Heart left ventricle (tissue), 16 donors: ENCODE results near the gene TRIM14. TPM values are rescaled to one million over a fixed set of nuclear protein-coding genes. Genes with fewer than 3 reads are reported as not detected.

Source experiments
- ATAC-seq, 4 donors: fragments of 200-7000 bp; cut with Tn5 transposase; one replicate each; pipeline ENCODE4 v1.9.1; 2020 to 2022; ENCODE audit warnings: moderate library complexity in 4 of 4, mild to moderate bottlenecking in 3 of 4, moderate number of reproducible peaks in 1 of 4
- DNase-seq, 5 donors: peaks; one replicate each; pipeline ENCODE4 v3.0.0-alpha.2; 2020
- H3K27ac ChIP-seq, 12 donors: fragments of 200-600 bp; sonication (generic) in 4 of 12; one replicate each; pipeline versions ENCODE4 v1.5.0 to v1.8.0; 2016 to 2022; ENCODE audit warnings: mild to moderate bottlenecking in 2 of 12
- H3K27me3 ChIP-seq, 9 donors: fragments of 200-600 bp; sonication (generic) in 2 of 9; one replicate each; pipeline versions ENCODE4 v1.5.1 to v1.8.0; 2016 to 2022; ENCODE audit warnings: mild to moderate bottlenecking in 3 of 9
- H3K36me3 ChIP-seq, 9 donors: fragments of 200-600 bp; sonication (generic) in 2 of 9; one replicate each; pipeline versions ENCODE4 v1.5.0 to v1.8.0; 2018 to 2022; ENCODE audit warnings: mild to moderate bottlenecking in 2 of 9
- H3K4me1 ChIP-seq, 12 donors: fragments of 200-600 bp; sonication (generic) in 4 of 12; one replicate each; pipeline versions ENCODE4 v1.5.0 to v1.8.0; 2016 to 2022; ENCODE audit warnings: mild to moderate bottlenecking in 3 of 12
- H3K4me3 ChIP-seq, 12 donors: fragments of 200-600 bp; sonication (generic) in 4 of 12; one replicate each; pipeline versions ENCODE4 v1.5.0 to v1.8.0; 2017 to 2022; ENCODE audit warnings: mild to moderate bottlenecking in 9 of 12, moderate library complexity in 4 of 12
- H3K9me3 ChIP-seq, 12 donors: fragments of 200-600 bp; sonication (generic) in 4 of 12; one replicate each; pipeline versions ENCODE4 v1.5.0 to v1.8.0; 2016 to 2022; ENCODE audit warnings: mild to moderate bottlenecking in 1 of 12
- POLR2A ChIP-seq, 2 donors: fragments of 450-650 bp; IDR thresholded peaks; one replicate each; pipeline ENCODE4 v1.6.1; 2017; ENCODE audit warnings: antibody characterized with exemption in 2 of 2, mild to moderate bottlenecking in 2 of 2, moderate library complexity in 2 of 2
- WGBS, 4 donors: extraction: QIAGEN DNeasy Blood & Tissue Kit in 2 of 4; methylation state at CpG; one replicate each; pipeline versions ENCODE4 v1.1.5 to v1.1.7; 2013 to 2018; 5-methylcytosine and 5-hydroxymethylcytosine counted together
- intact Hi-C, 10 donors: fragments of 100-400 bp; cut with DNase I; formaldehyde crosslinking; loops; one replicate each; pipeline versions ENCODE4 v1.11.1 to v1.14.2; 2022
- polyA plus RNA-seq, 2 donors: library from polyadenylated mRNA; stranded (reverse); fragments of 200-250 nt; gene quantifications; one replicate each; pipeline ENCODE4 v1.2.3, GENCODE V29; 2013
- total RNA-seq, 9 donors: library from RNA; depleted of rRNA in 2 of 9; stranded (reverse); fragments of >200 nt in 2 of 9; fragmentation: NEBNext Ultra II Directional in 3 of 9; extraction: Animal tissue kit (Norgen Biotek cat#: 25700) in 3 of 9; gene quantifications; one replicate each; pipeline versions ENCODE4 v1.1.0 to v1.2.4, GENCODE V29; 2016 to 2023
- TF ChIP-seq, protein P1 (sequence below), 12 donors: fragments of 200-600 bp; sonication (generic) in 4 of 12; IDR thresholded peaks; one replicate each; pipeline versions ENCODE4 v1.5.0 to v1.8.0; 2018 to 2022; ENCODE audit warnings: antibody characterized with exemption in 12 of 12, mild to moderate bottlenecking in 5 of 12
- donor health status: ischemic (EF 13 %, LVEDD 7.1; RV severe dilation, severe dysfunction).
- donor health status: healthy with polysubstance abuse.
- donor health status: DM: no; HTN: yes; CAD: no.
- donor health status: DM: no; HTN: no; CAD: no.
- donor health status: ischemic (EF 25% LVEDD 6.9; RV normal size, moderate dysfunction).
- donor health status: ischemic (EF 25% LVEDD 5.7; RV mildly dilated, moderate dysfunction).
- donor health status: healthy.
- donor health status: DM: yes; HTN: yes; CAD: no.
- donor health status: ischemic (EF 35%, LVEDD 5.7; RV mildly dilated, moderate dysfunction).
- donor health status: nonischemic (EF 11% LVEDD 7.7; RV severe dilation, severe dysfunction).
- donor health status: DM: yes; HTN: yes; CAD: no.
- donor health status: PGD.
- donor health status: ischemic (EF 29% LVEDD 5.4; RV normal size, mild dysfunction).
- donor health status: nonischemic (EF 23%, LVEDD 6.1; RV moderate dilation, normal function).

The TRIM14 gene
- total and polyA plus RNA-seq, 11 donors, result 0.89 to 20.8 (median 1.9) TPM

DNA sequence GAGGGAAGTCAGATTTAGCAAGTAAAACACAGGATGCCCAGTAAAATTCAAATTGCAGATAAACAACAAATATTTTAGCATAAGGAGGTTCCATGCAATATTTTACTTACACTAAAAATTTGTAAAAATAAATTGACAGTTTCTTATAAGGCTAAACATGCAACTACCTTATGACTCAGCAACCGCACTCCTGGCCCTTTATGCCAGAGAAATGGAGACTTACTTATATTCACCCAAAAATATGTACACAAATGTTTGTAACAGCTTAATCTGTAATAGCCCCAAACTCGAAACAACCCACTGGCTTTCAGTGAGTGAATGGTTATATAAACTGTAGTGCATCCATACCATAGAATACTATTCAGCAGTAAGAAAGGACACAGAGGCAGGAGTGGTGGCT, 28.6 kb upstream of the TRIM14 start:
- H3K4me3 ChIP-seq, result no peak overlapping the region
- ATAC-seq (no peak), DNase-seq (no peak)
- WGBS, 4 donors, result 88 to 96% (median 93%) methylated on average over 2 of the region's 2 CpGs
- no peak overlapping the region for H3K27ac ChIP-seq
- H3K36me3 ChIP-seq, result no peaks in the 10 kb centered on the region
- no peak for TF ChIP-seq POLR2A (IDR thresholded peaks at IDR 0.05)
- TF ChIP-seq, protein P1, sequence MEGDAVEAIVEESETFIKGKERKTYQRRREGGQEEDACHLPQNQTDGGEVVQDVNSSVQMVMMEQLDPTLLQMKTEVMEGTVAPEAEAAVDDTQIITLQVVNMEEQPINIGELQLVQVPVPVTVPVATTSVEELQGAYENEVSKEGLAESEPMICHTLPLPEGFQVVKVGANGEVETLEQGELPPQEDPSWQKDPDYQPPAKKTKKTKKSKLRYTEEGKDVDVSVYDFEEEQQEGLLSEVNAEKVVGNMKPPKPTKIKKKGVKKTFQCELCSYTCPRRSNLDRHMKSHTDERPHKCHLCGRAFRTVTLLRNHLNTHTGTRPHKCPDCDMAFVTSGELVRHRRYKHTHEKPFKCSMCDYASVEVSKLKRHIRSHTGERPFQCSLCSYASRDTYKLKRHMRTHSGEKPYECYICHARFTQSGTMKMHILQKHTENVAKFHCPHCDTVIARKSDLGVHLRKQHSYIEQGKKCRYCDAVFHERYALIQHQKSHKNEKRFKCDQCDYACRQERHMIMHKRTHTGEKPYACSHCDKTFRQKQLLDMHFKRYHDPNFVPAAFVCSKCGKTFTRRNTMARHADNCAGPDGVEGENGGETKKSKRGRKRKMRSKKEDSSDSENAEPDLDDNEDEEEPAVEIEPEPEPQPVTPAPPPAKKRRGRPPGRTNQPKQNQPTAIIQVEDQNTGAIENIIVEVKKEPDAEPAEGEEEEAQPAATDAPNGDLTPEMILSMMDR (IDR thresholded peaks at IDR 0.05), result no peak
- peaks cover 0 to 6% (median 0%) of the 10 kb centered on the region in 12 donors for H3K4me1 ChIP-seq
- peaks cover 0 to 12% (median 0%) of the 10 kb centered on the region in 12 donors for H3K9me3 ChIP-seq
- no peaks in the 10 kb centered on the region for H3K27me3 ChIP-seq
- intact Hi-C loops, result no loop called here

DNA sequence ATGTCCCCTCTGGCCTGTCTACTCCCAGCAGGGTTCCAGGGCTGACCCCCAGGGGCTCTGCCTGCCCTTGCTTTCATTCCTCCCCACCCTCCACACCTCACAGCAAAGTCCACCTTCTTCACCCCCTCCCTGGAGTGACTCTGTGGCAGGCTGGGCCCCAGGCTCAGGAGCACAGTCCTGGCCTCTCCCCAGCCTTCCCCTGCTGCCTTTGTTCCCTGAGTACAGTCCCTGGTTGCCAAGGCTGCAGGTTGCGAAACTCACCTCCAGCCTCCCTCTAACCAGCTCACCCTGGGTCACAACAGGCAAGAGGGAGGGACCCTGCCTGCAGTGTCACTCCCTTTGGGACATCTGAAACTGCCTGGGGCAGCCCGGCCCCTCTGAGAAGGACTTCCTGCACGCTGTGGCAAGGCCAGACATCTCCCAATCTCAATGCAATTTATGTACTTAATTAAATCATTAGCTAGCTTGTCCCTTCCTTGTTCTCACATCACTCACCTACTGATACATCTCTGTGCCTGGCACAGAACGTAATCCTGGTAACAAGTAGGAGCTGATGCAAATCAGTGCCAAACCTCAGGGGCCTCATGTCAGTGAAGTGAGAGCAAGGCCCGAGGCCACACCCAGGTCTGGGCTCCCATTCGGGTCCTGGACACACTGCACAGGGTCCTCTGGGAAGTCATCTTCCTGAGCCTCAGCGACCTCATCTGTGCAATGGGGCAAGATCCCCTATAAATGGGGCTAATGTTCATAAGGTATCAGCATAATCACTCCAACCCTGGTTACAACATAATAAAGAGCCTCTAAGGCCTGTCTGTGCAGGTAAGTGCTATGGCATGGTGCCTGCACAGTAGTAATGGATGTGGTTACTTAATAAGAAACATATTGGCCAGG, 27.3 kb upstream of the TRIM14 start:
- TF ChIP-seq, protein P1 (IDR thresholded peaks at IDR 0.05), result no peak
- TF ChIP-seq POLR2A (IDR thresholded peaks at IDR 0.05), result no peak
- Histone ChIP-seq H3K27ac (no peak overlapping the region), H3K36me3 (no peaks in the 10 kb centered on the region), H3K4me3 (no peak overlapping the region), H3K9me3 (peaks cover 0 to 5% (median 0%) of the 10 kb centered on the region in 12 donors), H3K27me3 (no peaks in the 10 kb centered on the region), H3K4me1 (peaks cover 0 to 6% (median 0%) of the 10 kb centered on the region in 12 donors)
- DNase-seq (no peak), ATAC-seq (peak in 2 of 4 donors; percentile 51 to 59)
- WGBS, 4 donors, result 70 to 91% (median 78%) methylated on average over 6 to 7 of the region's 7 CpGs
- intact Hi-C loops, result no loop called here

DNA sequence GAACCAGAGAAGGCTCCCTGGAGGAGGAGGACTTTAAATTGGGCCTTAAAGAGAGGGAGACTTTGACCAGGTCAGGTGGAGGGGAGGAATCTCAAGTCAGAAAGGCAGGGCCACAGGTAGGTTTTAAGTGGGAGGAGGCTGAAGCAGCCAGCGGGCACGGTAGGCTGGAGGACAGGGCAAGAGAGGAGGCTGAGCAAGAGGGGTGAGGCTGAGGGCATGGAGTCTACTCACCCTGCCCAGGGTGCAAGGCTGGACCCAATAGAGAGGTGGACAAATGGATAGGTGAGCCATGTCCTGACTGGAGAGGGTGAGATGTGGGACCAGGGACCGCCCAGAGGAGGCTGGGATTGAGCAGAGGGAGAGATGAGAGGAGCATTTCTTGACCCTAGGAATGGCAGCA, 25.6 kb upstream of the TRIM14 start:
- no peak overlapping the region for H3K27ac ChIP-seq
- intact Hi-C loops, result no loop called here
- H3K4me1 ChIP-seq, result no peaks in the 10 kb centered on the region
- WGBS, 4 donors, result 63 to 98% (median 94%) methylated on average over 3 of the region's 3 CpGs
- no peak for DNase-seq
- H3K36me3 ChIP-seq, result no peaks in the 10 kb centered on the region
- no peak for ATAC-seq
- H3K4me3 ChIP-seq, result no peak overlapping the region
- TF ChIP-seq, protein P1 (IDR thresholded peaks at IDR 0.05), result no peak
- no peak for TF ChIP-seq POLR2A (IDR thresholded peaks at IDR 0.05)
- no peaks in the 10 kb centered on the region for H3K27me3 ChIP-seq
- H3K9me3 ChIP-seq, result no peaks in the 10 kb centered on the region

DNA sequence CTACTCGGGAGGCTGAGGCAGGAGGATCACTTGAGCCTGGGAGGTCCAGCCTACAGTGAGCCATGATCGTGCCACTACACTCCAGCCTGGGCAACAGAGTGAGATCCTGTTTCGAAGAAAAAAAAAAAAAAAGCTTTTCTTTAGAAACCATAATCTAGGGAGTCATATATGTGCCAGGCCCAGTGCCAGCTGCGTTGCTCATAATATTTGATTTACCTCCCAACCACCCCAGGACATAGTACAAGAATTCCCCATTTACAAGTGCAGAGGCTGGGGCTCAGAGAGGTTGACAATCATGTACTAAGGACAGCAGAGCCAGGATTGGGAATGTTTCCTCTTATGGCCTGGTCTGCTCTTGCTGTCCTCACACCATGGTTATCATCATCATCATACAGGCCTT, 25.1 kb upstream of the TRIM14 start:
- ATAC-seq, result no peak
- intact Hi-C loops, result no loop called here
- 89 to 96% (median 92%) methylated on average over 4 of the region's 4 CpGs for WGBS, 4 donors

More for the DNA sequence above, 25.1 kb upstream of the TRIM14 start:
- no peak overlapping the region for H3K27ac ChIP-seq
- no peaks in the 10 kb centered on the region for H3K9me3 ChIP-seq
- no peak overlapping the region for H3K4me3 ChIP-seq
- no peaks in the 10 kb centered on the region for H3K4me1 ChIP-seq
- H3K27me3 ChIP-seq, result no peaks in the 10 kb centered on the region
- H3K36me3 ChIP-seq, result no peaks in the 10 kb centered on the region
- TF ChIP-seq, protein P1 (IDR thresholded peaks at IDR 0.05), result no peak
- no peak for TF ChIP-seq POLR2A (IDR thresholded peaks at IDR 0.05)
- no peak for DNase-seq
